Neuronal stem cell (in vitro differentiated cells): ENCODE measurements around the gene CUL9.

Experiments
- DNase-seq: peaks from one replicate; pipeline ENCODE4 v3.0.0-alpha.2; 2013; ENCODE audit warnings: low spot score
- H2AFZ ChIP-seq: one replicate; pipeline ENCODE4 v1.6.1; 2013; ENCODE audit warnings: mild to moderate bottlenecking, low read length, inconsistent platforms
- H2AK5ac ChIP-seq: 2 replicates; pipeline ENCODE4 v1.6.1; 2013; ENCODE audit warnings: low read depth, mild to moderate bottlenecking, inconsistent platforms, low read length, moderate library complexity, mixed read lengths
- H2BK120ac ChIP-seq: 2 replicates; pipeline ENCODE4 v1.6.1; 2013; ENCODE audit warnings: low read depth, mild to moderate bottlenecking, inconsistent platforms, low read length, moderate library complexity, mixed read lengths
- H2BK12ac ChIP-seq: one replicate; pipeline ENCODE4 v1.6.1; 2013; ENCODE audit warnings: low read length, inconsistent platforms
- H2BK15ac ChIP-seq: 2 replicates; pipeline ENCODE4 v1.6.1; 2013; ENCODE audit warnings: mild to moderate bottlenecking, low read length, inconsistent platforms, mixed read lengths
- H2BK5ac ChIP-seq: one replicate; pipeline ENCODE4 v1.6.1; 2013; ENCODE audit warnings: inconsistent platforms, mild to moderate bottlenecking, low read length, moderate library complexity
- H3K14ac ChIP-seq: one replicate; pipeline ENCODE4 v1.6.1; 2013; ENCODE audit warnings: low read length, inconsistent platforms
- H3K18ac ChIP-seq: 2 replicates; pipeline ENCODE4 v1.6.1; 2013; ENCODE audit warnings: low read length, inconsistent platforms
- H3K23ac ChIP-seq: 2 replicates; pipeline ENCODE4 v1.6.1; 2013; ENCODE audit warnings: low read depth, mild to moderate bottlenecking, mixed read lengths, low read length, inconsistent platforms; ENCODE audit not compliant: poor library complexity
- H3K27ac ChIP-seq: replicated peaks from 3 replicates; pipeline ENCODE4 v1.5.1; 2013; ENCODE audit warnings: low read length, inconsistent platforms
- H3K27me3 ChIP-seq, 3 experiments: 2 replicates each; pipeline ENCODE4 v1.6.1; 2013; ENCODE audit warnings: low read length in 3 of 3, mild to moderate bottlenecking in 2 of 3, inconsistent platforms in 1 of 3, low read depth in 1 of 3, mixed read lengths in 1 of 3, moderate library complexity in 1 of 3; ENCODE audit not compliant: control insufficient read depth in 3 of 3, insufficient read depth in 3 of 3
- H3K36me3 ChIP-seq, 2 donors: replicated peaks in 1 of 2; 2 replicates each; pipeline ENCODE4 v1.6.1; 2013; ENCODE audit warnings: low read length in 2 of 2; ENCODE audit not compliant: control insufficient read depth in 2 of 2, insufficient read depth in 2 of 2
- H3K4ac ChIP-seq: 2 replicates; pipeline ENCODE4 v1.6.1; 2013; ENCODE audit warnings: inconsistent platforms, mild to moderate bottlenecking, low read length, moderate library complexity
- H3K4me1 ChIP-seq, 2 donors: 1 replicate in 1 of 2; 2 replicates in 1 of 2; pipeline ENCODE4 v1.6.1; 2013; ENCODE audit warnings: low read length in 2 of 2, low read depth in 1 of 2; ENCODE audit not compliant: control insufficient read depth in 2 of 2, insufficient read depth in 1 of 2
- H3K4me2 ChIP-seq: one replicate; pipeline ENCODE4 v1.6.1; 2013; ENCODE audit warnings: mild to moderate bottlenecking, low read length, inconsistent platforms; ENCODE audit not compliant: insufficient read depth, poor library complexity, severe bottlenecking
- H3K4me3 ChIP-seq, 2 donors: 2 replicates each; pipeline ENCODE4 v1.5.1; 2013; ENCODE audit warnings: low read length in 2 of 2, mild to moderate bottlenecking in 2 of 2, inconsistent platforms in 1 of 2, moderate library complexity in 1 of 2
- H3K79me1 ChIP-seq: one replicate; pipeline ENCODE4 v1.6.1; 2013; ENCODE audit warnings: low read depth, mild to moderate bottlenecking, inconsistent platforms, low read length, moderate library complexity
- H3K9ac ChIP-seq: one replicate; pipeline ENCODE4 v1.6.1; 2013; ENCODE audit warnings: mild to moderate bottlenecking, low read depth, low read length, inconsistent platforms; ENCODE audit not compliant: poor library complexity
- H3K9me3 ChIP-seq, 2 donors: replicated peaks in 1 of 2; 2 replicates each; pipeline versions ENCODE3 to v1.6.1; 2013; ENCODE audit warnings: low read length in 2 of 2, mild to moderate bottlenecking in 2 of 2, inconsistent platforms in 1 of 2, low read depth in 1 of 2, mixed read lengths in 1 of 2, moderate library complexity in 1 of 2; ENCODE audit not compliant: control insufficient read depth in 2 of 2, insufficient read depth in 1 of 2
- H4K8ac ChIP-seq: one replicate; pipeline ENCODE4 v1.6.1; 2013; ENCODE audit warnings: low read depth, mild to moderate bottlenecking, inconsistent platforms, low read length, moderate library complexity
- H4K91ac ChIP-seq: one replicate; pipeline ENCODE4 v1.6.1; 2013; ENCODE audit warnings: low read length, low read depth, mild to moderate bottlenecking, inconsistent platforms; ENCODE audit not compliant: poor library complexity
- WGBS, 2 donors: extraction: QIAGEN DNeasy Blood & Tissue Kit; methylation state at CpG; one replicate each; pipeline ENCODE4 v1.1.7; 2013; ENCODE audit warnings: missing lambda C conversion rate in 2 of 2, mixed read lengths in 1 of 2; ENCODE audit not compliant: insufficient read length in 2 of 2, insufficient replicate concordance in 1 of 2; ENCODE audit errors: extremely low coverage in 2 of 2; 5-methylcytosine and 5-hydroxymethylcytosine counted together

The CUL9 gene

DNA sequence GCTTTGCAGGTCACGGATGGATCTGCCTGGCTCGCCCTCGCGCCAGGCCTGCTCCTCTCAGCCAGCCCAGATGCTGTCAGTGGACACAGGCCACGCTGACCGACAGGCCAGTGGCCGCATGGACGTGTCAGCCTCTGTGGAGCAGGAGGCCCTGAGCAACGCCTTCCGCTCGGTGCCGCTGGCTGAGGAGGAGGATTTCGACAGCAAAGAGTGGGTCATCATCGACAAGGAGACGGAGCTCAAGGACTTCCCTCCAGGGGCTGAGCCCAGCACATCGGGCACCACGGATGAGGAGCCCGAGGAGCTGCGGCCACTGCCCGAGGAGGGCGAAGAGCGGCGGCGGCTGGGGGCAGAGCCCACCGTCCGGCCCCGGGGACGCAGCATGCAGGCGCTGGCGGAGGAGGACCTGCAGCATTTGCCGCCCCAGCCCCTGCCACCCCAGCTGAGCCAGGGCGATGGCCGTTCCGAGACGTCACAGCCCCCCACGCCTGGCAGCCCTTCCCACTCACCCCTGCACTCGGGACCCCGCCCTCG, 80.9 kb downstream of the CUL9 start:
- no peak overlapping the region for H4K8ac ChIP-seq
- H3K79me1 ChIP-seq = no peaks in the 10 kb centered on the region
- H3K23ac ChIP-seq = peak overlapping the region; percentile 61
- peaks cover under 1 to 3% of the 10 kb centered on the region in 2 donors for H3K36me3 ChIP-seq
- WGBS, 2 donors = no CpG with 5 or more reads among the region's 39 CpGs
- no peak overlapping the region for H3K14ac ChIP-seq
- no peak overlapping the region for H4K91ac ChIP-seq
- peak overlapping the region; percentile 34 for H2BK12ac ChIP-seq
- no peak overlapping the region for H2AK5ac ChIP-seq
- H3K4me2 ChIP-seq = no peak overlapping the region
- H3K27me3 ChIP-seq = no peaks in the 10 kb centered on the region
- H3K27ac ChIP-seq = no peak overlapping the region
- no peak overlapping the region for H3K18ac ChIP-seq
- peaks cover 5 to 7% of the 10 kb centered on the region in 2 donors for H3K4me1 ChIP-seq
- H3K9me3 ChIP-seq = no peaks in the 10 kb centered on the region
- no peak overlapping the region for H2BK5ac ChIP-seq
- H3K9ac ChIP-seq = peak overlapping the region; percentile 78
- DNase-seq = no peak
- H3K4me3 ChIP-seq = no peak overlapping the region
- no peak overlapping the region for H2BK120ac ChIP-seq
- no peak overlapping the region for H3K4ac ChIP-seq
- H2BK15ac ChIP-seq = peak overlapping the region; percentile 0
- H2AFZ ChIP-seq = peak overlapping the region; percentile 55

DNA sequence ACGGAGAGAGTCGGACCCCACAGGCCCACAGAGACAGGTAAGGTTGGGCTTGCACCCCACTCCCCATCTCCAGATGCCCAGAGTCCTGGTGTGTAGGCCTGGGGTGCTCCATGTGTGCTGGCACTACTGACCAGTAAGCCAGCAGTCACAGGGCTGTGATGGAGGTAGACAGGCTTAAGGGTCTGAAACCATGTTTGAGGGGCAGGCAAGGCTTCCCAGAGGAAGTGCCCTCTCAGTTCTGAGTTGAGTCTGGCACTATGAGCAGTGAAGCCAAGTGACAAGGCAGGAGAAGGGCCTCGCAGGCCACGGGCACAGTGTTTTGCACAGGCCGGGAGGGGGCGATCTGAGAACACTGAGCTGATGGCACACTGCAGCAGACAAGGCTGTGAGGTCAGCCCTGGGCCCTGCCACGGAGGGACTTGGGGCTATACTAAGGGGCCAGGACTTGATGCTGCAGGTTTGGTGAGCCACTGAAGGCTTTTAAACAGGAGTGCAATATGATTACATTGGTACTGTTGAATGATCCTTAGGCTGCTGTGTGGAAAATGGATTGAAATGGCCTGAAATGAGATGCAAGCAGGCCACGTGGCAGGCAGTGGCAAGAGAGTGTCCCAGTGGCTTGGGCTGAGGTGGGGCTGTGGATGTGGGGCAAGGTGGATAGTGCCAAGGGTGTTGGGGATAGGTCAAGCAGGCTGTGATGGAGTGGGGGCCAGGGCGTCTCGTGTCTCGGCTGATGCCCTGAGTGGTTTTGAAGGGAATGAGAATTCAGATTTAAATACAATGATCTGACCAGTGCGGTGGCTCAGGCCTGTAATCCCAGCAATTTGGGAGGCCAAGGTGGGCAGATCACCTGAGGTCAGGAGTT, 81.5 kb downstream of the CUL9 start:
- Histone ChIP-seq H3K4ac (no peak overlapping the region), H2AFZ (peak overlapping the region; percentile 55), H4K91ac (no peak overlapping the region), H2AK5ac (no peak overlapping the region), H3K14ac (no peak overlapping the region), H3K27ac (no peak overlapping the region), H2BK15ac (peak overlapping the region; percentile 0), H3K18ac (no peak overlapping the region), H3K36me3 (peaks cover 0 to 3% of the 10 kb centered on the region in 2 donors), H3K23ac (no peak overlapping the region), H3K4me1 (peaks cover 5 to 14% of the 10 kb centered on the region in 2 donors), H3K79me1 (no peaks in the 10 kb centered on the region), H2BK120ac (no peak overlapping the region), H2BK12ac (no peak overlapping the region), H3K4me3 (peak overlapping the region in 1 of 2 donors; percentile 1), H3K27me3 (no peaks in the 10 kb centered on the region), H3K9me3 (no peaks in the 10 kb centered on the region), H3K9ac (peak overlapping the region; percentile 17), H2BK5ac (no peak overlapping the region), H4K8ac (no peak overlapping the region), H3K4me2 (no peak overlapping the region)
- no CpG with 5 or more reads among the region's 12 CpGs for WGBS, 2 donors
- no peak for DNase-seq

DNA sequence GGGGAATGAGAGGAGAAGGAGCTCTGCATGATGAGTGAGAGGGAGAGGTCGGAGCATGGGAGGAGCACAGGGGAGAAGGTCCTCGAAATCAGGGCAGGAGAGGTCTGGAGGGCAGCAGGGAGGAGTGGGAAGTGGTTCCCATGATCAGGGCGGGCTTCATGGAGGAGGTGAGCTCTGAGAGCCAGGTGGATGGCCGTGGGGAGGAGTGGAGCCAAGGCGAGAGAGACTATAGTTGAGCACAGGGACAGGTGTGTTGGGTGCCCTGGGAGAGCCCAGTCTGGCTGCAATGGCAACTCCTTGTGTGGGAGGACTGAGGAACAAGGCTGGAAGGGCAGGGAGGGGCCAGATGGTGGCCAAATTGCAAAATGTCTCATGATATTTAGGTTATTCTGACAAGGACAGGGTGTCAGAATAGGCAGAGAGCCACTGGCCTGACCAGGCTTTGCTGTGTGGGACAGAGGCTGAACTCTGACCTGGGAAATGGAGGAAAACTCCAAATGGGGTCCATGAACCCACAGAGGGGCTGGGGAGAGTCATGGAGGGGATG, 82.7 kb downstream of the CUL9 start:
- no peak overlapping the region for H4K91ac ChIP-seq
- H4K8ac ChIP-seq = no peak overlapping the region
- H2AK5ac ChIP-seq = no peak overlapping the region
- H3K18ac ChIP-seq = peak overlapping the region; percentile 6
- no peak overlapping the region for H3K14ac ChIP-seq
- H2BK12ac ChIP-seq = no peak overlapping the region
- no peak overlapping the region for H3K4ac ChIP-seq
- H3K36me3 ChIP-seq = no peaks in the 10 kb centered on the region
- H3K9me3 ChIP-seq = no peaks in the 10 kb centered on the region
- no peak overlapping the region for H3K4me3 ChIP-seq
- H3K4me1 ChIP-seq = peaks cover 11 to 14% of the 10 kb centered on the region in 2 donors
- no peaks in the 10 kb centered on the region for H3K79me1 ChIP-seq
- H2BK5ac ChIP-seq = no peak overlapping the region
- no peak for DNase-seq
- no peak overlapping the region for H3K27ac ChIP-seq
- no peak overlapping the region for H2BK120ac ChIP-seq
- peaks cover 0 to 4% (median 0%) of the 10 kb centered on the region in 3 experiments for H3K27me3 ChIP-seq
- H2AFZ ChIP-seq = no peak overlapping the region
- WGBS, 2 donors = no CpG with 5 or more reads among the region's 5 CpGs
- peak overlapping the region; percentile 6 for H3K23ac ChIP-seq
- H2BK15ac ChIP-seq = no peak overlapping the region
- H3K9ac ChIP-seq = no peak overlapping the region
- no peak overlapping the region for H3K4me2 ChIP-seq

DNA sequence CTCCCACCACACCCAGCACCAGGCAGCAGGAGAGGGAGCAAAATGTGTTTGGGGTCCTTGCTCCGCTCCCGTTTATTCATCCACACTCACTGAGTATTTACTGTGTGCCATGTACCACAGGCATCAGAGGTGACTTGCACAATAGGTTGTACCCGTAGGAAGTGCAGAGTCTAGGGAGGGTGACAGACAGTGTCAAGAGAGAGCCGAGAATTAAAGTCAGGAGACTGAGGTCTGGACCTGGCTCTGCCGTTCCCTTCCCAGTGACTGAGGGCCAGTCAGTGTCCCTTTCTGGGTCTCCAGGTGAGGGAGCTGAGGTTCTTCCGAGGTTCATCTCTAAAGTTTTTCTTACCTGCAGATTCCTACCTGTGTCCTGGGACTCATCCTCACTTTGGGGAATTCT, 83.6 kb downstream of the CUL9 start:
- H3K4ac ChIP-seq = no peak overlapping the region

More for the DNA sequence above, 83.6 kb downstream of the CUL9 start:
- H3K4me1 ChIP-seq = peaks cover 14 to 19% of the 10 kb centered on the region in 2 donors
- H3K18ac ChIP-seq = no peak overlapping the region
- no peak overlapping the region for H3K9ac ChIP-seq
- no peak overlapping the region for H4K91ac ChIP-seq
- no peak for DNase-seq
- no peak overlapping the region for H2AFZ ChIP-seq
- no peak overlapping the region for H2BK15ac ChIP-seq
- H2BK120ac ChIP-seq = no peak overlapping the region
- H3K9me3 ChIP-seq = no peaks in the 10 kb centered on the region
- no peak overlapping the region for H2BK5ac ChIP-seq
- H3K14ac ChIP-seq = peak overlapping the region; percentile 47
- H3K27ac ChIP-seq = no peak overlapping the region
- no peak overlapping the region for H2AK5ac ChIP-seq
- H4K8ac ChIP-seq = no peak overlapping the region
- no peak overlapping the region for H2BK12ac ChIP-seq
- no peaks in the 10 kb centered on the region for H3K36me3 ChIP-seq
- no peaks in the 10 kb centered on the region for H3K79me1 ChIP-seq
- H3K4me2 ChIP-seq = no peak overlapping the region
- no CpG with 5 or more reads among the region's 6 CpGs for WGBS, 2 donors
- no peak overlapping the region for H3K4me3 ChIP-seq
- H3K23ac ChIP-seq = no peak overlapping the region
- H3K27me3 ChIP-seq = peaks cover 0 to 4% (median 0%) of the 10 kb centered on the region in 3 experiments
